T-helper 2 cell treated with Interferon-gamma antibody and Interleukin-4, amounts not matched to agents 5 μg/mL and 100 μg/mL, for 36 hours (primary cell): ENCODE data around the gene CENPVL1.

Experiments used
- DNase-seq: peaks from one replicate; pipeline ENCODE4 v3.0.0; 2021; ENCODE audit warnings: low spot score
- H3K27ac Mint-ChIP-seq: one replicate; pipeline ENCODE4 v1.8.0; 2021; ENCODE audit warnings: mild to moderate bottlenecking, mixed read lengths
- H3K27me3 Mint-ChIP-seq: one replicate; pipeline ENCODE4 v1.8.0; 2021; ENCODE audit warnings: low read depth, mixed read lengths
- H3K36me3 Mint-ChIP-seq: one replicate; pipeline ENCODE4 v1.8.0; 2021; ENCODE audit warnings: low read depth, mixed read lengths
- H3K4me1 Mint-ChIP-seq: one replicate; pipeline ENCODE4 v1.8.0; 2021; ENCODE audit warnings: low read depth, mixed read lengths
- H3K4me3 Mint-ChIP-seq: one replicate; pipeline ENCODE4 v1.8.0; 2022; ENCODE audit warnings: mild to moderate bottlenecking, moderate library complexity, mixed read lengths
- H3K9me3 Mint-ChIP-seq: one replicate; pipeline ENCODE4 v1.8.0; 2021; ENCODE audit warnings: mixed read lengths

The CENPVL1 gene

DNA sequence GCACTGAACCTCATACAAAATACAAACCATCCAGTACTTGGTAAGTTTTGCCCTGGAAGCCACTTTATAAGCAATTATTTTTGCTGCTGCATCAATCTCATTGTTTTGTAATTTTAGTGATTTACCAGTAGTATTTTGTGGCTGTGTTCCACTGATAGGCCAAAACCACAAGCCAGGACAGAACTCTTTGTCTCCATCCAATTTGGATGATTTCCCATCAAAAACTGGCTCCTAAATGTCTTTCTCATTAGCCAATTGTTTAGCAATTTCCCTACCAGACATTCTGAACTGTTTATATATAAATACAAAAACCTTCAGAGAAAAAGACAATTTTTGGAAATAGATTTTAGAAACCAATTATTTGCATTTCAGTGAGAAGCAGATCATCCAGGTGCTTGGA lies 37.4 kb downstream of the CENPVL1 start:
- Mint-ChIP-seq H3K4me1 (peaks cover 16% of the 10 kb centered on the region), H3K27ac (no peak overlapping the region), H3K9me3 (peaks cover 15% of the 10 kb centered on the region), H3K4me3 (no peak overlapping the region), H3K27me3 (no peaks in the 10 kb centered on the region), H3K36me3 (peaks cover 32% of the 10 kb centered on the region)
- DNase-seq: no peak

- Mint-ChIP-seq H3K4me1 (no peaks in the 10 kb centered on the region), H3K4me3 (no peak overlapping the region), H3K27ac (no peak overlapping the region), H3K27me3 (peaks cover 4% of the 10 kb centered on the region), H3K9me3 (no peaks in the 10 kb centered on the region), H3K36me3 (no peaks in the 10 kb centered on the region)
- no peak for DNase-seq
Measured at GRCh38 chrX:51759055-51759839, 48.9 kb downstream of the CENPVL1 start.

- Mint-ChIP-seq H3K4me1 (no peaks in the 10 kb centered on the region), H3K27ac (no peak overlapping the region), H3K9me3 (no peaks in the 10 kb centered on the region), H3K27me3 (peaks cover 1% of the 10 kb centered on the region), H3K36me3 (no peaks in the 10 kb centered on the region), H3K4me3 (no peak overlapping the region)
- DNase-seq: no peak
Measured at GRCh38 chrX:51760657-51761056, 50.3 kb downstream of the CENPVL1 start.
